ENCODE results near the gene QARS1. TPM values are rescaled to one million over a fixed set of nuclear protein-coding genes. Genes with fewer than 3 reads are reported as not detected.

The QARS1 gene
- total RNA-seq, 1 experiment from 2014 or later: 186 TPM

GRCh38 chr3:49104052-49104426 lies 518 bp downstream of the QARS1 start:
- no peak for TF ChIP-seq EZH2 (IDR thresholded peaks at IDR 0.05; ENCODE audit: borderline replicate concordance, low read depth, low read length, poor library complexity, severe bottlenecking)
- TSS peak; percentile 50 for BruUV-seq (replicated peaks)
- ChIA-PET POLR2A (ENCODE audit: low non-redundant PET) (interaction anchor here (0.5 kb wide), 1 partner anchor 76 kb away, joined by 12 read pairs; no protein-coding TSS in a partner anchor), CTCF (no interaction called here)
- Histone ChIP-seq H3K27ac (ENCODE audit: low read depth, low read length, poor library complexity, severe bottlenecking) (peak overlapping the region; percentile 85), H3K36me3 (ENCODE audit: insufficient read depth, low read length, poor library complexity, severe bottlenecking) (peaks cover 24% of the 10 kb centered on the region), H3K9me3 (ENCODE audit: low read depth, low read length, poor library complexity, severe bottlenecking) (no peaks in the 10 kb centered on the region), H3K4me3 (ENCODE audit: low read depth, low read length, poor library complexity, severe bottlenecking) (peak overlapping the region; percentile 70), H3K27me3 (replicated peaks; ENCODE audit: insufficient read depth, low read depth, low read length, poor library complexity) (no peaks in the 10 kb centered on the region), H3K4me1 (ENCODE audit: insufficient read depth, low read length, poor library complexity, severe bottlenecking) (peaks cover 7% of the 10 kb centered on the region)
- no peak for DNase-seq (ENCODE audit: low spot score)
- intact Hi-C loops (cut with micrococcal nuclease; ENCODE audit: unreplicated experiment): no loop called here

- TF ChIP-seq CTCF (conservative IDR thresholded peaks at IDR 0.05; ENCODE audit: low read depth, low read length) (no peak), EZH2 (IDR thresholded peaks at IDR 0.05; ENCODE audit: borderline replicate concordance, low read depth, low read length, poor library complexity, severe bottlenecking) (no peak)
- BruUV-seq (replicated peaks): no TSS peak
- no peak for DNase-seq (ENCODE audit: low spot score)
- Histone ChIP-seq H3K4me3 (ENCODE audit: low read depth, low read length, poor library complexity, severe bottlenecking) (no peak overlapping the region), H3K27me3 (replicated peaks; ENCODE audit: insufficient read depth, low read depth, low read length, poor library complexity) (no peaks in the 10 kb centered on the region), H3K27ac (ENCODE audit: low read depth, low read length, poor library complexity, severe bottlenecking) (no peak overlapping the region), H3K4me1 (ENCODE audit: insufficient read depth, low read length, poor library complexity, severe bottlenecking) (peaks cover 7% of the 10 kb centered on the region), H3K9me3 (ENCODE audit: low read depth, low read length, poor library complexity, severe bottlenecking) (no peaks in the 10 kb centered on the region), H3K36me3 (ENCODE audit: insufficient read depth, low read length, poor library complexity, severe bottlenecking) (peaks cover 30% of the 10 kb centered on the region)
- intact Hi-C loops (cut with micrococcal nuclease; ENCODE audit: unreplicated experiment): no loop called here
- CTCF ChIA-PET: no interaction called here
- POLR2A ChIA-PET (ENCODE audit: low non-redundant PET): no interaction called here
These were observed 4.4 kb downstream of the QARS1 start for GRCh38 chr3:49100046-49100615.

GRCh38 chr3:49098910-49099630 lies 5.5 kb downstream of the QARS1 start:
- DNase-seq (ENCODE audit: low spot score): no peak
- Histone ChIP-seq H3K27ac (ENCODE audit: low read depth, low read length, poor library complexity, severe bottlenecking) (no peak overlapping the region), H3K27me3 (replicated peaks; ENCODE audit: insufficient read depth, low read depth, low read length, poor library complexity) (no peaks in the 10 kb centered on the region), H3K36me3 (ENCODE audit: insufficient read depth, low read length, poor library complexity, severe bottlenecking) (peaks cover 30% of the 10 kb centered on the region), H3K4me3 (ENCODE audit: low read depth, low read length, poor library complexity, severe bottlenecking) (no peak overlapping the region), H3K4me1 (ENCODE audit: insufficient read depth, low read length, poor library complexity, severe bottlenecking) (peaks cover 7% of the 10 kb centered on the region), H3K9me3 (ENCODE audit: low read depth, low read length, poor library complexity, severe bottlenecking) (no peaks in the 10 kb centered on the region)
- intact Hi-C loops (cut with micrococcal nuclease; ENCODE audit: unreplicated experiment): no loop called here
- CTCF ChIA-PET: no interaction called here
- POLR2A ChIA-PET (ENCODE audit: low non-redundant PET): interaction anchor here (0.6 kb wide), 1 partner anchor 108 kb away, joined by 5 read pairs; no protein-coding TSS in a partner anchor
- BruUV-seq (replicated peaks): no TSS peak
- TF ChIP-seq EZH2 (IDR thresholded peaks at IDR 0.05; ENCODE audit: borderline replicate concordance, low read depth, low read length, poor library complexity, severe bottlenecking) (no peak), CTCF (conservative IDR thresholded peaks at IDR 0.05; ENCODE audit: low read depth, low read length) (no peak)

All from A673 (cell line).